GM23248 (cell line): Measurements from ENCODE around the gene ZNF592. TPM values are rescaled to one million over a fixed set of nuclear protein-coding genes. Genes with fewer than 3 reads are reported as not detected.

ENCODE experiments used
- DNase-seq: peaks from one replicate; pipeline ENCODE4 v3.0.0-alpha.2; 2015
- H2AFZ ChIP-seq: fragments of 200-600 bp; sonication (generic); 2 replicates; pipeline ENCODE4 v1.6.1; 2016; ENCODE audit warnings: antibody characterized with exemption
- H3F3A ChIP-seq: fragments of 200-600 bp; sonication (generic); 2 replicates; pipeline ENCODE4 v1.6.1; 2016; ENCODE audit warnings: mild to moderate bottlenecking, antibody characterized with exemption, mixed run types; ENCODE audit not compliant: insufficient read depth
- H3K27ac ChIP-seq: fragments of 200-600 bp; sonication (generic); 2 replicates; pipeline ENCODE4 v1.5.1; 2016; ENCODE audit warnings: mild to moderate bottlenecking
- H3K27me3 ChIP-seq: fragments of 200-600 bp; sonication (generic); replicated peaks from 2 replicates; pipeline ENCODE4 v1.6.1; 2016; ENCODE audit warnings: mild to moderate bottlenecking; ENCODE audit not compliant: insufficient read depth
- H3K36me3 ChIP-seq: fragments of 200-600 bp; sonication (generic); 2 replicates; pipeline ENCODE4 v1.6.1; 2016; ENCODE audit warnings: low read depth, mild to moderate bottlenecking
- H3K4me1 ChIP-seq: fragments of 200-600 bp; sonication (generic); 2 replicates; pipeline ENCODE4 v1.6.1; 2016; ENCODE audit warnings: mild to moderate bottlenecking; ENCODE audit not compliant: insufficient read depth
- H3K4me2 ChIP-seq: fragments of 200-600 bp; sonication (generic); one replicate; pipeline ENCODE4 v1.6.1; 2016; ENCODE audit warnings: mild to moderate bottlenecking; ENCODE audit not compliant: unreplicated experiment
- H3K4me3 ChIP-seq: fragments of 200-600 bp; sonication (generic); 2 replicates; pipeline ENCODE4 v1.5.1; 2016; ENCODE audit warnings: mild to moderate bottlenecking
- H3K79me2 ChIP-seq: fragments of 200-600 bp; sonication (generic); 2 replicates; pipeline ENCODE4 v1.6.1; 2016; ENCODE audit warnings: mild to moderate bottlenecking; ENCODE audit not compliant: insufficient read depth
- H3K9ac ChIP-seq: fragments of 200-600 bp; sonication (generic); 2 replicates; pipeline ENCODE4 v1.6.1; 2016; ENCODE audit warnings: mild to moderate bottlenecking
- H3K9me2 ChIP-seq: fragments of 200-600 bp; sonication (generic); 2 replicates; pipeline ENCODE4 v1.6.1; 2016; ENCODE audit warnings: mixed run types, mild to moderate bottlenecking, moderate library complexity; ENCODE audit not compliant: insufficient read depth
- H3K9me3 ChIP-seq: fragments of 200-600 bp; sonication (generic); one replicate; pipeline ENCODE4 v1.6.1; 2017; ENCODE audit warnings: low read depth
- H4K20me1 ChIP-seq: fragments of 200-600 bp; sonication (generic); 2 replicates; pipeline ENCODE4 v1.6.0; 2016; ENCODE audit not compliant: insufficient read depth
- EZH2 ChIP-seq: fragments of 200-600 bp; sonication (generic); IDR thresholded peaks from 2 replicates; pipeline ENCODE4 v1.6.1; 2018; ENCODE audit warnings: antibody characterized with exemption, mild to moderate bottlenecking; ENCODE audit not compliant: insufficient read depth, poor library complexity, severe bottlenecking
- EZH2phosphoT487 ChIP-seq: fragments of 200-600 bp; sonication (generic); IDR thresholded peaks from 2 replicates; pipeline ENCODE4 v1.6.1; 2018; ENCODE audit warnings: antibody characterized with exemption, moderate library complexity, mild to moderate bottlenecking, low read depth; ENCODE audit not compliant: insufficient read depth
- WGBS, 2 experiments: methylation state at CpG; one replicate each; pipeline ENCODE4 v1.1.6; 2015 to 2017; ENCODE audit warnings: low lambda C conversion rate in 2 of 2, low coverage in 1 of 2; ENCODE audit errors: missing lambda C conversion rate in 2 of 2; 5-methylcytosine and 5-hydroxymethylcytosine counted together
- in situ Hi-C: fragments of 300-500 bp; cut with MboI; formaldehyde crosslinking; loops from 2 replicates; pipeline ENCODE4 v1.15.0; 2020
- polyA plus RNA-seq: library from polyadenylated mRNA; unstranded; fragments of >200 nt; fragmentation: Nextera tagmentation; extraction: Ambion mirVana; gene quantifications from 2 replicates; pipeline ENCODE4 v1.2.1, GENCODE V29; 2016
- total RNA-seq: library from RNA; depleted of rRNA; stranded (reverse); fragments of >200 nt; shearing (Covaris generic); gene quantifications from 2 replicates; pipeline ENCODE4 v1.2.3, GENCODE V29; 2014

ZNF592 gene
- total and polyA plus RNA-seq, 2 experiments from 2014 or later, result 7.4 to 9.8 TPM

- 100% methylated on average over 1 of the region's 1 CpG for WGBS, 2 experiments
- H3K27me3 ChIP-seq, result no peaks in the 10 kb centered on the region
- H3K4me3 ChIP-seq, result no peak overlapping the region
- H4K20me1 ChIP-seq, result peaks cover 32% of the 10 kb centered on the region; the same call in 1 of the 2 replicates
- H3K4me1 ChIP-seq, result no peaks in the 10 kb centered on the region
- H3F3A ChIP-seq, result no peaks in the 10 kb centered on the region
- TF ChIP-seq EZH2phosphoT487, result no peak
- no peak for TF ChIP-seq EZH2
- in situ Hi-C loops, result no loop called here
- DNase-seq, result no peak
- no peak overlapping the region for H3K27ac ChIP-seq
- no peak overlapping the region for H3K9ac ChIP-seq
- H3K9me2 ChIP-seq, result no peaks in the 10 kb centered on the region
- H3K4me2 ChIP-seq, result no peak overlapping the region
- no peak overlapping the region for H2AFZ ChIP-seq
- H3K79me2 ChIP-seq, result peaks cover 100% of the 10 kb centered on the region
- no peaks in the 10 kb centered on the region for H3K9me3 ChIP-seq
- no peaks in the 10 kb centered on the region for H3K36me3 ChIP-seq
Measured at GRCh38 chr15:84760219-84760618, 11.8 kb downstream of the ZNF592 start.

DNA sequence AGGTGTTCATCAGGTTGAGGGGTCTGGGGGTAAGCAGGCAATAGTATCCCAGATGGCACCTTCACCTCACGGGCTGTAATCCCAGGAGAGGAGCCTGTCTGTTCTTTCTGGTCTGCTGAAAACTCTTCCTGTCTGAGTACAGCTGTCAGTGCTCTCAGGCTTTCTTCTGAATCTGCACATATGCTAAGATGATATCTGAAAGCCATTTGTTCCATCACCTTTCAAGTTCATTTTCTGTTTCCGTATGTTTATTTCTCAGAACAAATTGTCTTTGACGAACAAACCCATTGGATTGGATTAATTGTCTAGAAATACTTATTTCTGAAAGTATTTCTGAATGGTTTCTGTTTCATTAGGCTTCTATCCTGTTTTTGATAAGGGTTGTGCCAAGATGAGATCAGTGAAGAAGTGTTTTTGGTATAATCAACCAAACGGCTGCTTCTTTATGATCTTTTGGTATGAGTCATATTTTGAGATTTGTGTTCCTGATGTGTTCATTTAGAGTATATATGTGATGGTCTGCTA, 13.3 kb downstream of the ZNF592 start:
- no peak for DNase-seq
- no peaks in the 10 kb centered on the region for H3K9me3 ChIP-seq
- H3K27ac ChIP-seq, result no peak overlapping the region
- H3K4me2 ChIP-seq, result peak overlapping the region; percentile 1
- TF ChIP-seq EZH2phosphoT487 (no peak), EZH2 (no peak)
- H3K36me3 ChIP-seq, result no peaks in the 10 kb centered on the region
- in situ Hi-C loops, result no loop called here
- H3F3A ChIP-seq, result no peaks in the 10 kb centered on the region
- peaks cover 23% of the 10 kb centered on the region; the same call in 1 of the 2 replicates for H4K20me1 ChIP-seq
- 75 to 78% methylated on average over 4 of the region's 4 CpGs for WGBS, 2 experiments
- H3K4me3 ChIP-seq, result no peak overlapping the region
- peaks cover 100% of the 10 kb centered on the region for H3K79me2 ChIP-seq
- no peaks in the 10 kb centered on the region for H3K27me3 ChIP-seq
- no peak overlapping the region for H3K9ac ChIP-seq
- H3K9me2 ChIP-seq, result no peaks in the 10 kb centered on the region
- no peak overlapping the region for H2AFZ ChIP-seq
- no peaks in the 10 kb centered on the region for H3K4me1 ChIP-seq

DNA sequence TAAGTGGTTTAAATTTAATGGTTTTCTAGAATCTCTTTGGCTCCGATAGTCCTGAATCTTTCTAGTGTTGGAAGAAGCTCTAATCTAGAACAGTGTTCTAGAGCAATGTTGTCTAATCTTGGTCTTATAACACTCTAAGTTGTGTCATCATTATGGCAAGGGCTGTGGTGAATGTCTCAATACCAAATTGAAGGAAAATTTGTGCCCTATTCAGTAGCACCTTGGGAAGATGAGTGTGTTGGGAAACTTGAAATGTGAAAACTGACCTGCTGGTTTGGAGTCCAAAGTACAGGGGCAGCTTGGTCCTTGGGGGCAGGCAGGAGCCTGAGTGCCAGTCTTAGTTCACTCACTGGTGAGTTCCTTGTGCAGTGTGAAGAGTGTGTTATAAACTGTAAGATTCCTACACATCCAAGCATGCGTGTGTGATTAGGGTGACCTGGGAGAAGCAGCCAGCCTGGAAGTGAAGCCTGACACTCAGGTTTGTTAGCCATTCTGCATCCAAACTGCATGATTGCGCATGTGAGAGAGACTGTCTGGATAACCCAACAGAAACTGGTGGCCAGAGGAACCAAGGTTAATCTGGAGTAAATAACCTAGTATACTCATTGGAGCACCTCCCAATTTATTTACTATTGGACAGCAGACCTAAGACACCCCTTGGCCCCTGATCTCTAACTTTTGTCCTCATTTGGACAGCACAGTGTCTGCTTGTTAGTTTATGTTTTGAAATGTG, 14.6 kb downstream of the ZNF592 start:
- H4K20me1 ChIP-seq, result peaks cover 19% of the 10 kb centered on the region; the same call in 1 of the 2 replicates
- in situ Hi-C loops, result no loop called here
- no peak overlapping the region for H3K4me3 ChIP-seq
- no peak overlapping the region for H3K27ac ChIP-seq
- H3K9me2 ChIP-seq, result no peaks in the 10 kb centered on the region
- H3K36me3 ChIP-seq, result 0 out of 2 replicates have a peak, but pooled peaks cover under 1% of the 10 kb centered on the region
- no peak overlapping the region for H3K4me2 ChIP-seq
- peak; percentile 20 for DNase-seq
- H3K79me2 ChIP-seq, result peaks cover 100% of the 10 kb centered on the region
- no peaks in the 10 kb centered on the region for H3F3A ChIP-seq
- H3K9ac ChIP-seq, result no peak overlapping the region
- 76 to 77% methylated on average over 3 of the region's 3 CpGs for WGBS, 2 experiments
- H3K27me3 ChIP-seq, result no peaks in the 10 kb centered on the region
- TF ChIP-seq EZH2phosphoT487, result no peak
- no peak for TF ChIP-seq EZH2
- no peaks in the 10 kb centered on the region for H3K4me1 ChIP-seq
- no peaks in the 10 kb centered on the region for H3K9me3 ChIP-seq
- no peak overlapping the region for H2AFZ ChIP-seq

DNA sequence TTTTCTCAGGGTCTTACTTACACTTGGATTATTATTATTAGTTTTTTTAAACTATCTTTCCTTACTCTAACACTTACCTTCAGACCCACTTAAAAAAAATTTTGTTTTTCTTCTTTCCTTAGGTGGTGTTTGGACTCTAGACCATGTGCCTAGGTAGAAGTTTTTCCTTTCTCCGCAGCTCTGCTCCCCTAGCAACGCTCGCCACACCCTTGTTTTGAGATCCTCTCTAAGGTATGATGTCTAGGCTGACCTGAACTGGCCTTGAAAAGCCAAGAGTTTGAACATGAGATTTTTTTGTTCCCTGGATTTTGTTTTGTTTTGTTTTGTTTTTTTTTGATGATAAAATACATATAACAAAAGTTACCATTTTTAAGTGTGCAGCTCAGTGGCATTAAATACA, 16.2 kb downstream of the ZNF592 start:
- Histone ChIP-seq H2AFZ (no peak overlapping the region), H3K9ac (no peak overlapping the region), H3F3A (no peaks in the 10 kb centered on the region), H3K4me3 (no peak overlapping the region), H3K79me2 (peaks cover 100% of the 10 kb centered on the region), H4K20me1 (peaks cover 19% of the 10 kb centered on the region; the same call in 1 of the 2 replicates), H3K4me2 (no peak overlapping the region), H3K4me1 (no peaks in the 10 kb centered on the region), H3K36me3 (peaks cover 16% of the 10 kb centered on the region; the same call in 1 of the 2 replicates), H3K27me3 (no peaks in the 10 kb centered on the region), H3K27ac (no peak overlapping the region), H3K9me3 (no peaks in the 10 kb centered on the region), H3K9me2 (no peaks in the 10 kb centered on the region)
- TF ChIP-seq EZH2 (no peak), EZH2phosphoT487 (no peak)
- no peak for DNase-seq
- in situ Hi-C loops, result no loop called here
- 98 to 99% methylated on average over 3 of the region's 3 CpGs for WGBS, 2 experiments
